Measurements from ENCODE around the gene PNLIPRP1.

PNLIPRP1 gene

DNA sequence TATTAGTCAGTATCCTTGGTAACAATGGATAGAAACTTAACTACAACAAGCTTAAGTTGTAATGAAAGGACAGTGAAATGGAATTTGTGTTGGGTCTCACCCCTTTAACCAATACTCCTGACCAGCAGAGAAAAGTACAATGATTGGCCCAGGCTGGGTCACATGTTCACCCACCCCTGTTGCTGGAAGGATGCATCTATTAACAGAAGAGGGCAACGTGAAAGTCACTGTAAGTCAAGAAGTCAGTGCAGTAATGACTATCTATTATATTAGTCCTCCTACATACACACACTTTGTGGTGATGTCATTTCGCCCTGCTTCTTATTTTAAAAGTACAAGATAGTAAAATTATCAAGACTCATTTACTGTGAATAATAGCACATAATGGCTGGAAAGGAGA lies 46.2 kb downstream of the PNLIPRP1 start:
- TF ChIP-seq, protein P1, sequence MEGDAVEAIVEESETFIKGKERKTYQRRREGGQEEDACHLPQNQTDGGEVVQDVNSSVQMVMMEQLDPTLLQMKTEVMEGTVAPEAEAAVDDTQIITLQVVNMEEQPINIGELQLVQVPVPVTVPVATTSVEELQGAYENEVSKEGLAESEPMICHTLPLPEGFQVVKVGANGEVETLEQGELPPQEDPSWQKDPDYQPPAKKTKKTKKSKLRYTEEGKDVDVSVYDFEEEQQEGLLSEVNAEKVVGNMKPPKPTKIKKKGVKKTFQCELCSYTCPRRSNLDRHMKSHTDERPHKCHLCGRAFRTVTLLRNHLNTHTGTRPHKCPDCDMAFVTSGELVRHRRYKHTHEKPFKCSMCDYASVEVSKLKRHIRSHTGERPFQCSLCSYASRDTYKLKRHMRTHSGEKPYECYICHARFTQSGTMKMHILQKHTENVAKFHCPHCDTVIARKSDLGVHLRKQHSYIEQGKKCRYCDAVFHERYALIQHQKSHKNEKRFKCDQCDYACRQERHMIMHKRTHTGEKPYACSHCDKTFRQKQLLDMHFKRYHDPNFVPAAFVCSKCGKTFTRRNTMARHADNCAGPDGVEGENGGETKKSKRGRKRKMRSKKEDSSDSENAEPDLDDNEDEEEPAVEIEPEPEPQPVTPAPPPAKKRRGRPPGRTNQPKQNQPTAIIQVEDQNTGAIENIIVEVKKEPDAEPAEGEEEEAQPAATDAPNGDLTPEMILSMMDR (conservative IDR thresholded peaks at IDR 0.05; ENCODE audit: low read length): no peak
- H3K4me3 ChIP-seq (ENCODE audit: low read length): no peak overlapping the region
- DNase-seq (ENCODE audit: low read depth): no peak

DNA sequence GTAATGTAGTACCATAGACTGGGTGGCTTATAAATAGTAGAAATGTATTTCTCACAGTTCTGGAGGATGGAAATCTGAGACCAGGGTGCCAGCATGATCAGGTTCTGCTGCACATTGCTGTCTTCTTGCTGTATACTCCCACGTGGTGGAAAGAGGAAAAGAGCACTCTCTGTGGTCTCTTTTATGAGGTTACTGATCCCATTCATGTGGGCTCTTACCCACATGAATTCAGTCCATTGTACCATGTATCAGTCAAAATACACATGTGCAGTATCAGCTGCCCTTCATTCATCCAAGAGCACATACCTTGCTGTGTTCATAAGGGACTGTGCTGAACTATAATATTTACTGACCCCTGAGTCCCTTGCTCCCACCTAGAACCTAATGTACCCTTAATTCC lies 47.1 kb downstream of the PNLIPRP1 start:
- TF ChIP-seq, protein P1 (conservative IDR thresholded peaks at IDR 0.05; ENCODE audit: low read length): no peak

DNA sequence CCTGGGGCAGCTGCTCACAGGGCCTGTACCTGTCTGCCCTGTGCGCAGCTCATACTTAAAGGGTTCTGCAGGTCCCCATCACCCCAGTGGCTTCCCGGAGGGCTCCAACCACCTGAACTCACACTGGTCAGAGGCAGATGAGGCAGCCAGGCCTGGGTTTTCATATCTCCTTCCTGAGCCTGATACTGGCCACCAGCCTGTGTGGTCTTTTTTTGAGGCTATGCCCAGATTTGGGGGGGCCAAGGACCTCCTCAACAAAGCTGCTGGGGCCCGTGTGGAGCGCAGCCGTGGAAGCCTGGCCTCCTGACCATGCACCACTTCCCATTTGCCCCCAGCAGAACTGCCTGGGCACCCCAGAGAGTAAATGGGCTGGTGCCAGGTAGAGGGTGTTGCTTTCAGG lies 55.7 kb downstream of the PNLIPRP1 start:
- DNase-seq (ENCODE audit: low read depth): no peak
- no peak overlapping the region for H3K4me3 ChIP-seq (ENCODE audit: low read length)
- TF ChIP-seq, protein P1 (conservative IDR thresholded peaks at IDR 0.05; ENCODE audit: low read length): no peak

More for the DNA sequence above, 47.1 kb downstream of the PNLIPRP1 start:
- DNase-seq (ENCODE audit: low read depth): no peak
- H3K4me3 ChIP-seq (ENCODE audit: low read length): no peak overlapping the region

DNA sequence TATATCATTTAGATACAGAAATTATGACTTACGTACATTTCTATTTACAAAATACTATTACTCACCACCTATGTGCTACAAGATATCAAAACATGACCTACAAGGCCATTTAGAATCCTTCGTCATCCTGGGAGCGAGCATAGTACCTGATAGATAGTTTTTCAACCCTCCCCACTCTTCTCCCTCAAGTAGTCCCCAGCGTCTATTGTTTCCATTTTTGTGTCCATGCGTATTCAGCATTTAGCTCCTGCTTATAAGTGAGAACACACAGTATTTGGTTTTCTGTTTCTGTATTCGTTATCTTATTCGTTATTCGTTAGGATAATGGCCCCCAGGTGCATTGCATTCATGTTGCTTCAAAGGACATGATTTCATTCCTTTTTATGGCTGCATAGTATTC lies 58.1 kb downstream of the PNLIPRP1 start:
- TF ChIP-seq, protein P1 (conservative IDR thresholded peaks at IDR 0.05; ENCODE audit: low read length): no peak
- H3K4me3 ChIP-seq (ENCODE audit: low read length): no peak overlapping the region
- no peak for DNase-seq (ENCODE audit: low read depth)

DNA sequence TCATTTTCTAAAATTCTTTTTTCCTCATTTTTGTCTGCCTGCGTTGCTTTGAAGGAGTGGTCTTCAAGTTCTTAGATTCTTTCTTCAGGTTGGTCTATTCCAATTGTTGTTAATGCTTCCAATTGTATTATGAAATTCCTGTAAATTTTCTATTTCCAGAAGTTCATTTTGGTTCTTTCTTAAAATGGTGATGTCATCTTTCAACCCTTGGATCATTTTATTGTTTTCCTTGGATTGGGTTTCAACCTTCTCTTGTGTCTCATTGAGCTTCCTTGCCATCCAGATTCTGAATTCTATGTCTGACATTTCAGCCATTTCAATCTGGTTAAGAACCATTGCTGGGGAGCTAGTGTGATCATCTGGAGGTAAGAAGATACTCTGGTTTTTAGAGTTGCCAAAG lies 63.1 kb downstream of the PNLIPRP1 start:
- no peak for DNase-seq (ENCODE audit: low read depth)
- H3K4me3 ChIP-seq (ENCODE audit: low read length): no peak overlapping the region
- TF ChIP-seq, protein P1 (conservative IDR thresholded peaks at IDR 0.05; ENCODE audit: low read length): no peak

DNA sequence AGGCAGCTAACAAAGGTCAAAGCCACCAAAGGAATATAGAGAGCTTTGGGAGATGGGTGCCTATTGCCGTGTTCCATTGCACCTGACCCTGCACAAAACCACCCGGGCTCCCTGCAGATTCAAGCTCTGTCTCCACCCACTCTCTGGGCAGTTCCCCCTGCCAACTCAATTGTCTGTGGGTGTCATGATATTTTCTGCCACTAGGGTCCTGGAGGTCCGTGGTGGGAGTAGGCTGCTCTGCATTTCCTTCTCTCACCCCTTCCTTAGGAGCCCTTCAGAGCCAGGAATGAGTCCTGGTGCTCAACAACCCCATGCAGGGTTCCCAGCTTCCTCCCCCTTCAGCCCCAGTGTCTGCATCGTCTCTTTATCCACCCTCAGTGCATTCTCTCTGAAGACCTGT lies 64.1 kb downstream of the PNLIPRP1 start:
- DNase-seq (ENCODE audit: low read depth): no peak
- no peak overlapping the region for H3K4me3 ChIP-seq (ENCODE audit: low read length)
- TF ChIP-seq, protein P1 (conservative IDR thresholded peaks at IDR 0.05; ENCODE audit: low read length): 0 out of 2 replicates have a peak, but pooled peaks have one; percentile 5

DNA sequence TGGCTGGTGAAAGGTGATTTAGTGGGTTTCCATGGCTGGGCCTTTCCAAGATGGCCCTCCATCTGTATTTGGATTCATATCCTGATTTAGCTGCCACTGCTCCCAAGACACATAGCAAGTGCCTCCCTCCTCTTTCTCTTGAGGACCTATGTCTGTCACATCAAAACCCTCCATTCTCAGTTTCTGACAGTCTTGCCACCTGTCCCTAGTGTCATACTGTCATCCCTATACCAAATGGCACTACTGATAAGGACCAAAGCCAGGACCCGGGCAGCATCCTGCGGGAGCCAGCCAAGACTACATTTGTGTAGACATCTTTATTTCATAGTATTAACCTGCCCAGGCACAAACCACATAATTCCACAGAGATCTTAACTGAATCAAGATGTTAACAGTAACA lies 64.8 kb downstream of the PNLIPRP1 start:
- TF ChIP-seq, protein P1 (conservative IDR thresholded peaks at IDR 0.05; ENCODE audit: low read length): no peak
- H3K4me3 ChIP-seq (ENCODE audit: low read length): no peak overlapping the region
- DNase-seq (ENCODE audit: low read depth): no peak
